Astrocyte of the cerebellum (primary cell): Measurements from ENCODE around the gene ATG13.

Experiments
- DNase-seq: peaks from one replicate; pipeline ENCODE4 v3.0.0-alpha.2; 2011; ENCODE audit warnings: low read depth
- H3K4me3 ChIP-seq: 2 replicates; pipeline ENCODE4 v1.5.1; 2011; ENCODE audit warnings: mild to moderate bottlenecking, low read depth, low read length, moderate library complexity
- CTCF ChIP-seq: IDR thresholded peaks from 2 replicates; pipeline ENCODE4 v1.5.1; 2012; ENCODE audit warnings: low read length, low read depth, moderate library complexity, mild to moderate bottlenecking; ENCODE audit errors: missing control alignments
- in situ Hi-C: cut with HindIII; loops from 2 replicates; pipeline ENCODE4 v1.10.0; 2017; ENCODE audit warnings: low sequenced_read_pairs

Gene ATG13

GRCh38 chr11:46658259-46658658 lies 40.9 kb downstream of the ATG13 start:
- in situ Hi-C loops: no loop called here

GRCh38 chr11:46659908-46660307 lies 42.6 kb downstream of the ATG13 start:
- TF ChIP-seq CTCF: no peak
- in situ Hi-C loops: no loop called here
- H3K4me3 ChIP-seq: no peak overlapping the region
- peak; percentile 62 for DNase-seq

More at GRCh38 chr11:46658259-46658658, 40.9 kb downstream of the ATG13 start:
- DNase-seq: peak; percentile 73
- no peak overlapping the region for H3K4me3 ChIP-seq
- no peak for TF ChIP-seq CTCF

- TF ChIP-seq CTCF: no peak
- no peak for DNase-seq
- in situ Hi-C loops: no loop called here
- no peak overlapping the region for H3K4me3 ChIP-seq
Observed at GRCh38 chr11:46661836-46662235, 44.5 kb downstream of the ATG13 start.

- no peak for TF ChIP-seq CTCF
- no peak overlapping the region for H3K4me3 ChIP-seq
- DNase-seq: no peak
- in situ Hi-C loops: no loop called here
Observed at GRCh38 chr11:46662366-46662765, 45.0 kb downstream of the ATG13 start.

GRCh38 chr11:46663277-46663940 lies 46.1 kb downstream of the ATG13 start:
- no peak for DNase-seq
- in situ Hi-C loops: no loop called here
- no peak for TF ChIP-seq CTCF
- no peak overlapping the region for H3K4me3 ChIP-seq

- in situ Hi-C loops: no loop called here
- no peak for TF ChIP-seq CTCF
- DNase-seq: no peak
- H3K4me3 ChIP-seq: no peak overlapping the region
Observed at GRCh38 chr11:46664612-46665011, 47.3 kb downstream of the ATG13 start.
